Endodermal cell (in vitro differentiated cells): ENCODE results near the gene TMEM50A. TPM values are rescaled to one million over a fixed set of nuclear protein-coding genes. Genes with fewer than 3 reads are reported as not detected.
"Not testable (repeated sequence)": the region's sequence is repeated elsewhere in the genome, so short reads cannot be mapped to it uniquely, and the experiment has no call there.

ENCODE experiments used
- DNase-seq: peaks from one replicate; pipeline ENCODE4 v3.0.0-alpha.2; 2017
- H3K27ac ChIP-seq: 2 replicates; pipeline ENCODE4 v1.5.1; 2013; ENCODE audit warnings: mild to moderate bottlenecking, low read depth, low read length, moderate library complexity
- H3K27me3 ChIP-seq: 2 replicates; pipeline ENCODE4 v1.6.1; 2013; ENCODE audit warnings: mild to moderate bottlenecking, low read length, moderate library complexity; ENCODE audit not compliant: insufficient read depth, control insufficient read depth, poor library complexity, severe bottlenecking
- H3K36me3 ChIP-seq: 2 replicates; pipeline ENCODE4 v1.7.0; 2013; ENCODE audit warnings: mild to moderate bottlenecking, low read length, moderate library complexity; ENCODE audit not compliant: control insufficient read depth, insufficient read depth
- H3K4me1 ChIP-seq: one replicate; pipeline ENCODE4 v1.7.0; 2013; ENCODE audit warnings: low read length; ENCODE audit not compliant: control insufficient read depth, insufficient read depth
- H3K4me3 ChIP-seq: 2 replicates; pipeline ENCODE4 v1.5.1; 2013; ENCODE audit warnings: mild to moderate bottlenecking, low read length, moderate library complexity
- H3K9ac ChIP-seq: 2 replicates; pipeline ENCODE4 v1.6.1; 2013; ENCODE audit warnings: mild to moderate bottlenecking, low read length, moderate library complexity; ENCODE audit not compliant: poor library complexity, severe bottlenecking; ENCODE audit errors: extremely low read depth
- H3K9me3 ChIP-seq: 2 replicates; pipeline ENCODE4 v1.6.1; 2013; ENCODE audit warnings: mild to moderate bottlenecking, low read length, moderate library complexity; ENCODE audit not compliant: control insufficient read depth
- H3K27ac Mint-ChIP-seq: 2 replicates; pipeline ENCODE4 v1.8.0; 2020; ENCODE audit warnings: mixed read lengths
- H3K27me3 Mint-ChIP-seq: 2 replicates; pipeline ENCODE4 v1.8.0; 2021; ENCODE audit warnings: mild to moderate bottlenecking, mixed read lengths; ENCODE audit not compliant: insufficient read depth
- H3K36me3 Mint-ChIP-seq: 2 replicates; pipeline ENCODE4 v1.8.0; 2020; ENCODE audit warnings: low read depth, mixed read lengths
- H3K4me1 Mint-ChIP-seq: 2 replicates; pipeline ENCODE4 v1.8.0; 2020; ENCODE audit warnings: mixed read lengths
- H3K4me3 Mint-ChIP-seq: 2 replicates; pipeline ENCODE4 v1.8.0; 2020; ENCODE audit warnings: mild to moderate bottlenecking, moderate library complexity, mixed read lengths
- H3K9me3 Mint-ChIP-seq: 2 replicates; pipeline ENCODE4 v1.8.0; 2020; ENCODE audit warnings: mild to moderate bottlenecking, mixed read lengths
- WGBS, 2 experiments: methylation state at CpG; one replicate each; pipeline versions ENCODE4 v1.1.5 to v1.1.7; 2013; ENCODE audit warnings: missing lambda C conversion rate in 2 of 2, mixed read lengths in 1 of 2; ENCODE audit not compliant: insufficient coverage in 1 of 2, insufficient read length in 1 of 2; 5-methylcytosine and 5-hydroxymethylcytosine counted together
- total RNA-seq, 2 donors: library from RNA; stranded (reverse); fragmentation: NEBNext Ultra II Directional in 1 of 2; extraction: Animal tissue kit (Norgen Biotek cat#: 25700) in 1 of 2; gene quantifications; 2 replicates in 1 of 2; 3 replicates in 1 of 2; pipeline ENCODE4 v1.2.1, GENCODE V29; 2021

The TMEM50A gene
- total RNA-seq, 2 donors from 2014 or later = 95.8 to 99.3 TPM

DNA sequence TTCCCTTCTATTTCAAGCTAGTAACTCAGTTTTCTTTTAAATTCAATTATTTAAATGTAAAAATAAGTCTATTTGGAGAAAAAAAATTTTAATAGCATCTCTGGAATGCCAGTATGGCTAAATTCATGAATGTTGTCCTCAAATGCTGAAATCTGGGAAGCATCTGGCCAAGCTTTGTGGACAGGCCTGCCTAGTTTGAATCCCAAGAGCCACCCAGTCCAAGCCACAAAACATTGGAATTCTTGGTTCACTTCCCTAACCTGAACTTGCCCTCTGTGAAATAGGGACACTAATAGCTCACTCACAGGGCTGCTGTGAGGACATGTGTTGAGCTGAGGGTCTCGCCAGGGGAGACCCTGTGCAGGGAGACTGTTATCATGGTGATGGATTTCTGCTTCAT lies 28.6 kb upstream of the TMEM50A start:
- not testable (repeated sequence) for H3K4me3 ChIP-seq, H3K27ac ChIP-seq, DNase-seq, H3K36me3 ChIP-seq, H3K27me3 Mint-ChIP-seq, H3K4me3 Mint-ChIP-seq, H3K27ac Mint-ChIP-seq, H3K9me3 ChIP-seq, H3K27me3 ChIP-seq, H3K4me1 Mint-ChIP-seq, H3K4me1 ChIP-seq, H3K9ac ChIP-seq, H3K9me3 Mint-ChIP-seq
- peaks cover 17% of the 10 kb centered on the region for H3K36me3 Mint-ChIP-seq
- 100% methylated on average over 1 of the region's 1 CpG; no CpG with 5 or more reads in 1 of the 2 experiments for WGBS, 2 experiments

DNA sequence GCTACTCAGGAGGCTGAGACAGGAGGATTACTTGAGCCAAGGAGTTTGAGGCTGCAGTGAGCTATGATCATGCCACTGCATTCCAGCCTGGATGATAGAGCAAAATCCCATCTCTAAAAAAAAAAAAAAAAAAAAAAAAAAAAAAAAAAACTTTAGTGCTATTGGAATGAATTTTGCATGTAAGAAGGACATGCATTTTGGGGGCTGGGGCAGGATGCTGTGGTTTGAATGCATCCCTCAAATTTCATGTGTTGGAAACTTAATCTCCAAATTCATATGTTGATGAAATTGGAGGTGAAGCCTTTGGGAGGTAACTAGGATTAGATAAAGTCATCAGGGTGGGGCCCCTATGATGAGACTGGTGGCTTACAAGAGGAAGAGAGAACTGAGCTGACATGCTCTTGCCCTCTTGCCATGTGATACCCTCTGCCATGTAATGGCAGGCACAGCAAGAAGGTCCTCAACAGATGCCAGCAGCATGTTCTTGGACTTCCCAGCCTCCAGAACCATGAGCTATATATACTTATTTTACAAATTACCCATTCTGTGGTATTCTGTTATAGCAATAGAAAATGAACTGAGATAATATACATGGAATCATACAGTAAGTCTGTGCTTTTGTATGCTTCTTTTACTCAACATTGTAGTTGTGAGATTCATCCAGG lies 25.2 kb upstream of the TMEM50A start:
- not testable (repeated sequence) for H3K9me3 Mint-ChIP-seq, H3K4me1 ChIP-seq, DNase-seq, H3K9me3 ChIP-seq, H3K36me3 Mint-ChIP-seq, H3K27ac ChIP-seq, H3K9ac ChIP-seq, H3K27me3 ChIP-seq, H3K4me3 ChIP-seq, H3K27me3 Mint-ChIP-seq, H3K4me1 Mint-ChIP-seq, H3K4me3 Mint-ChIP-seq, H3K36me3 ChIP-seq, H3K27ac Mint-ChIP-seq

DNA sequence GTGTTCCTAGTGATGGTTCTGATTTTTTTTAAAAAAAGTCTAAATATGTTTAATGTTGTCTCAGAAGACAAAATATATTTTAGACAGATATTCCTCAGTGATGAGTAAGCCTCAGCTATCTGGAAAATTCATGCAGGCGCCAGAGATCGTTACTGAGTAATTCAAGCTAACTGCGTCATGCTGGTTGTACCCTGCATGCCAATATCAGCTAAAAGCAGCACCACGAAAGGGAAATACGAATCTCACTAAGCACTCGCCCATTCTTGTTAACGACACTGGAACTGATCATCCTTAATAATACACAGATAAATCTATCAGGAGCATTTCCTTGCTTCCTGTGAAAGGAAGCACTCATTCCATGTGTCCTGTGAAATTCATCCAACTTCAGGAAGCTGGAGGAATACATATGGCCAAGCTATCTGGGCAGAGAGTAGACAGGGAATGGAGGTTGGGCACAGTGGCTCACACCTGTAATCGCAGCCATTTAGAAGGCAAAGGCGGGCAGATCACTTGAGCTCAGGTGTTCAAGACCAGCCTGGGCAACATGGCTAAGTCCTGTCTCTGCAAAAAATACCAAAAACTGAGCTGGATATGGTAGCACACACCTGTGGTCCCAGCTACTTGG lies 17.7 kb upstream of the TMEM50A start:
- not testable (repeated sequence) for H3K4me3 ChIP-seq, H3K4me1 Mint-ChIP-seq, H3K36me3 ChIP-seq, H3K4me1 ChIP-seq, H3K27ac ChIP-seq, H3K36me3 Mint-ChIP-seq, H3K9me3 ChIP-seq, DNase-seq, H3K9me3 Mint-ChIP-seq, H3K27me3 ChIP-seq, H3K27me3 Mint-ChIP-seq, H3K27ac Mint-ChIP-seq, H3K9ac ChIP-seq, H3K4me3 Mint-ChIP-seq
- 97 to 98% methylated on average over 5 to 9 of the region's 9 CpGs for WGBS, 2 experiments

DNA sequence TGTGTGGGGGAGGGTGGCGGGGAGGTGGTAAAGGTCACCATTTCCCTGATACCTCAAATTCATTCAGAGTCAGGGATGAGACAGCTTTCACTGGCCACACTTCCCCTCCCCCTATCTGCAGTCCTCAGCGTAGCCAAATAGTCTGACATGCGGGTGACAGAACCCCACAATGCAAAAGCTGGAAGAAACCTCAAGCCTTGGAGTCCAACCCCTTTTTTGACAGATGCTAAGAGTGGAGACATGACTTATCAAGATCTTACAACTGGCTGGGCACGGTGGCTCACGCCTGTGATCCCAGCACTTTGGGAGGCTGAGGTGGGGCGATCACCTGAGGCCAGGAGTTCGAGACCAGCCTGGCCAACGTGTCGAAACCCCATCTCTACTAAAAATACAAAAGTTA lies 16.0 kb upstream of the TMEM50A start:
- not testable (repeated sequence) for DNase-seq, H3K27ac Mint-ChIP-seq, H3K4me3 ChIP-seq, H3K9ac ChIP-seq, H3K4me3 Mint-ChIP-seq, H3K9me3 ChIP-seq, H3K36me3 Mint-ChIP-seq, H3K4me1 Mint-ChIP-seq, H3K4me1 ChIP-seq, H3K27me3 Mint-ChIP-seq, H3K27me3 ChIP-seq, H3K9me3 Mint-ChIP-seq, H3K27ac ChIP-seq, H3K36me3 ChIP-seq
- WGBS, 2 experiments = 60 to 85% methylated on average over 3 to 8 of the region's 9 CpGs

DNA sequence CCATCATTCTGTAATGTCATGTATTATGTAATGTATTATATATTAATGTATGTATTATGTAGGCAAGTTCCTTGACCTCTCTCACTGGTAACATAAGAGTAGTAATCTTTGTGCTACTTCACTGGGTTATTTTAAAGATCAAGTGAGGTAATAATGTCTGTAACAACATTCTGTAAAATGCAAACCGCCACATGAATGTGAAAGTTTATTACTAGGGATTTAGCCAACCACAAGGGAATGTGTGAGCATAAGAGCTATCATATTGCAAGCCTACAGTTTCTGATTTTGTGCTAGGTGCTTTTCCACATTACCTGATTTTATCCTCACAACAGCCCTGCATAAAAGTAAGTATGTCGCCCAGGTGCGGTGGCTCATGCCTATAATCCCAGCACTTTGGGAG lies 13.7 kb upstream of the TMEM50A start:
- not testable (repeated sequence) for H3K27ac Mint-ChIP-seq, H3K4me1 ChIP-seq, H3K9ac ChIP-seq, H3K27me3 ChIP-seq, H3K27ac ChIP-seq, H3K4me1 Mint-ChIP-seq, H3K36me3 ChIP-seq, H3K4me3 Mint-ChIP-seq, H3K9me3 Mint-ChIP-seq, H3K27me3 Mint-ChIP-seq, H3K36me3 Mint-ChIP-seq, DNase-seq, H3K9me3 ChIP-seq, H3K4me3 ChIP-seq
- WGBS, 2 experiments = 83% methylated on average over 1 of the region's 3 CpGs; no CpG with 5 or more reads in 1 of the 2 experiments

DNA sequence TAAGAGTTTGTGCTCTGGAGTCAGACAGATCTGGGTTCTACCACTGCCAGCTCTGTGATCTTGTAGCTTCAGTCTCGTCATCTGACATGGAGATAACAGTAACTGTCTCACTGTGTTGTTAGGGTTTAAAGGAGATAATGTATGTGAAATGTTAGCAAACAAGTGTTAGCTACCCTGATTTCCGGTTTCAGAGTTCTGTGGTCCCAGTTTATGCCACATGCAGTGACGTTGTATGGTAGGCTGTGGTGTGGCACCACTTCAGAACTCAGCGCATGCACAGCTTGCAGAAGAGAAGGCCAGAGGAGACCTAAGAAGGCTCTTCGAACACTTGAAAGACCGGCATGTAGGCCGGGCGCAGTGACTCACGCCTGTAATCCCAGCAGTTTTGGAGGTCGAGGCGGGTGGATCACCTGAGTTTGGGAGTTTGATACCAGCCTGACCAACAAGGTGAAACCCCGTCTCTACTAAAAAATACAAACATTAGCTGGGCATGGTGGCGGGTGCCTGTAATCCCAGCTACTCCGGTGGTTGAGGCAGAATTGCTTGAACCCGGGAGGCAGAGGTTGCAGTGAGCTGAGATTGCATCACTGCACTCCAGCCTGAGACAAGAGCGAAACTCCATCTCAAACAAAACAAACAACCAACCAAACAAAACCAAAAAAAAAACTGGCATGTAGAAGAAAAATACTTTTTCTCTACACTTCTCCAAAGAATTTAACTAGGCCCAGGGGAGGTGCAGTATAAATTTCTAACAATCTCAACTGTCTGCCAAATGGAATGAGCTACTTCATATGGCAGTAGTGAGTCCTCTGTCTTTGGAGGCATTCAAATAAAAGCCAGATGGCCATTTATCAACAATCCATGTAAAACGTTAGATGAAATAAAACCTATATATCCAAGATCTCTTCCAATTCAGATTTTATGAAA lies 10.0 kb upstream of the TMEM50A start:
- not testable (repeated sequence) for H3K4me3 ChIP-seq, H3K27ac Mint-ChIP-seq, H3K27me3 Mint-ChIP-seq, H3K4me1 ChIP-seq, H3K4me1 Mint-ChIP-seq, H3K36me3 Mint-ChIP-seq, H3K4me3 Mint-ChIP-seq, H3K9me3 ChIP-seq, H3K27ac ChIP-seq, H3K36me3 ChIP-seq, H3K9ac ChIP-seq, H3K27me3 ChIP-seq, H3K9me3 Mint-ChIP-seq, DNase-seq
- no CpG with 5 or more reads among the region's 17 CpGs for WGBS, 2 experiments
